ENCODE measurements around the gene CLDN10.

DNA sequence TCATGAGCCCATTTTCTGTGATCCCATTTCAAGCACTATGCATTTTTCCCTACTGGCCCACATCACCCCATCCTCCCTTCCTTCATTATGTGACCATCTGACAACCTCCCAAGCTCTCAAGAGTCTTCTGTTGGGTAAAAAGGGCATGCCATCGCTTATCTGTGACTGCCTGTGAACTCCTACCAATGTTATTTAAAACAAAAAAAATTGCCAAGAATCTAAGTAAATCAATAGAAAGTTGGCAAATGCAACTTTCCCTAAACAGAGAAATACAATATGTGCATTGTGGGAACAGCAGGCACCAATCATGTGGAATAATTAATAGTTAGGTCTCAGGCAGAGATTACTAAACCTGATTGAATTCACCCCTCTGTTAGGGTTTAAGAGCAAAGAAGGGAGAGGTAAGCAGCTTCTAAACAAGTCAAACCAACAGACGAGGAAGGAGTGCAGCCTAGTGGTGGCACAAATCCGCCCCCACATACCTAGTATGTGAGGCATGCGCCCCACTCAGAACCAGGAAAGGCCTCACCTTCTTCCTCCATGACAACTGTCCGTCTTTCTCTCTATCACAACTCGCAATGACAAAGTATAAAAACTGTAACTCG is 62.2 kb downstream of the CLDN10 start:
- TF ChIP-seq EP300 (IDR thresholded peaks at IDR 0.05) (no peak), POLR2AphosphoS5 (IDR thresholded peaks at IDR 0.05) (no peak), POLR2A (IDR thresholded peaks at IDR 0.05) (no peak)

Data from gastroesophageal sphincter (tissue), 2 donors.